H9 (cell line): ENCODE data around the gene ATRX. TPM values are rescaled to one million over a fixed set of nuclear protein-coding genes. Genes with fewer than 3 reads are reported as not detected.
A peak's percentile ranks its signal among the peaks of the same experiment; 100 is the strongest.

Experiments used
- DNase-seq: peaks from one replicate; pipeline ENCODE4 v3.0.0-alpha.2; 2017
- H2AFZ ChIP-seq: one replicate; pipeline ENCODE4 v1.6.1; 2013; ENCODE audit warnings: mild to moderate bottlenecking, low read length, control low read depth, moderate library complexity
- H2AK5ac ChIP-seq: 2 replicates; pipeline ENCODE4 v1.6.1; 2013; ENCODE audit warnings: low read length, control low read depth, mixed read lengths; ENCODE audit not compliant: insufficient read length
- H2BK120ac ChIP-seq: one replicate; pipeline ENCODE4 v1.6.1; 2013; ENCODE audit warnings: low read depth, mild to moderate bottlenecking, low read length, control low read depth, inconsistent platforms; ENCODE audit not compliant: poor library complexity, severe bottlenecking
- H2BK12ac ChIP-seq: 2 replicates; pipeline ENCODE4 v1.6.1; 2013; ENCODE audit warnings: low read length, control low read depth, mixed read lengths, low read depth; ENCODE audit not compliant: insufficient read length
- H2BK15ac ChIP-seq: 2 replicates; pipeline ENCODE4 v1.6.1; 2013; ENCODE audit warnings: low read depth, low read length, control low read depth
- H2BK20ac ChIP-seq: one replicate; pipeline ENCODE4 v1.6.1; 2013; ENCODE audit warnings: low read depth, mild to moderate bottlenecking, low read length, control low read depth, inconsistent platforms; ENCODE audit not compliant: poor library complexity, severe bottlenecking
- H2BK5ac ChIP-seq: 2 replicates; pipeline ENCODE4 v1.6.1; 2013; ENCODE audit warnings: low read length, control low read depth, mixed read lengths; ENCODE audit not compliant: insufficient read length
- H3K14ac ChIP-seq: 2 replicates; pipeline ENCODE4 v1.6.1; 2013; ENCODE audit warnings: low read length, control low read depth; ENCODE audit not compliant: insufficient read depth
- H3K18ac ChIP-seq: 2 replicates; pipeline ENCODE4 v1.6.1; 2013; ENCODE audit warnings: low read depth, mild to moderate bottlenecking, mixed read lengths, low read length, control low read depth; ENCODE audit not compliant: insufficient read length
- H3K23ac ChIP-seq: 2 replicates; pipeline ENCODE4 v1.6.1; 2013; ENCODE audit warnings: low read length, control low read depth, mixed read lengths, low read depth; ENCODE audit not compliant: insufficient read length
- H3K23me2 ChIP-seq: 2 replicates; pipeline ENCODE4 v1.6.1; 2013; ENCODE audit warnings: low read depth, mild to moderate bottlenecking, mixed read lengths, low read length, control low read depth; ENCODE audit not compliant: insufficient read length, poor library complexity, severe bottlenecking
- H3K27ac ChIP-seq: 2 replicates; pipeline ENCODE4 v1.5.1; 2013; ENCODE audit warnings: low read length, control low read depth, mixed read lengths, low read depth; ENCODE audit not compliant: insufficient read length
- H3K27me3 ChIP-seq: 2 replicates; pipeline ENCODE4 v1.6.1; 2013; ENCODE audit warnings: low read length, control low read depth, inconsistent platforms; ENCODE audit not compliant: insufficient read depth
- H3K4ac ChIP-seq: 2 replicates; pipeline ENCODE4 v1.6.1; 2013; ENCODE audit warnings: low read depth, mild to moderate bottlenecking, control low read depth, inconsistent platforms, low read length, moderate library complexity
- H3K4me1 ChIP-seq: 2 replicates; pipeline ENCODE4 v1.6.1; 2013; ENCODE audit warnings: low read length, control low read depth, inconsistent platforms; ENCODE audit not compliant: insufficient read depth
- H3K4me2 ChIP-seq: 2 replicates; pipeline ENCODE4 v1.6.1; 2013; ENCODE audit warnings: low read length, control low read depth, mixed read lengths; ENCODE audit not compliant: insufficient read length, insufficient read depth
- H3K56ac ChIP-seq: 2 replicates; pipeline ENCODE4 v1.6.1; 2013; ENCODE audit warnings: low read depth, mild to moderate bottlenecking, mixed read lengths, low read length, control low read depth; ENCODE audit not compliant: insufficient read length
- H3K79me1 ChIP-seq: 2 replicates; pipeline ENCODE4 v1.6.1; 2013; ENCODE audit warnings: low read depth, mild to moderate bottlenecking, moderate library complexity, low read length, control low read depth, inconsistent platforms; ENCODE audit not compliant: insufficient read depth, poor library complexity, severe bottlenecking
- H3K79me2 ChIP-seq: 2 replicates; pipeline ENCODE4 v1.6.1; 2013; ENCODE audit warnings: low read length, control low read depth, inconsistent platforms; ENCODE audit not compliant: insufficient read depth
- H3K9ac ChIP-seq: 2 replicates; pipeline ENCODE4 v1.6.1; 2013; ENCODE audit warnings: low read length, control low read depth, mixed read lengths; ENCODE audit not compliant: insufficient read length; ENCODE audit errors: extremely low read depth
- H3K9me3 ChIP-seq: one replicate; pipeline ENCODE4 v1.6.1; 2013; ENCODE audit warnings: low read depth, low read length, inconsistent platforms; ENCODE audit not compliant: control insufficient read depth
- H3T11ph ChIP-seq: one replicate; pipeline ENCODE4 v1.6.1; 2013; ENCODE audit warnings: mild to moderate bottlenecking, low read length, control low read depth, inconsistent platforms
- H4K20me1 ChIP-seq: one replicate; pipeline ENCODE4 v1.6.1; 2013; ENCODE audit not compliant: control insufficient read depth, insufficient read length, insufficient read depth
- H4K5ac ChIP-seq: 2 replicates; pipeline ENCODE4 v1.6.1; 2013; ENCODE audit warnings: low read depth, mild to moderate bottlenecking, mixed read lengths, low read length, control low read depth; ENCODE audit not compliant: insufficient read length
- H4K8ac ChIP-seq: replicated peaks from 2 replicates; pipeline ENCODE4 v1.6.1; 2013; ENCODE audit warnings: low read length, control low read depth, mixed read lengths, low read depth; ENCODE audit not compliant: insufficient read length
- H4K91ac ChIP-seq: 2 replicates; pipeline ENCODE4 v1.6.1; 2013; ENCODE audit warnings: low read depth, mild to moderate bottlenecking, moderate library complexity, mixed read lengths, low read length, control low read depth; ENCODE audit not compliant: insufficient read length
- H3K27ac Mint-ChIP-seq, 3 experiments: 2 replicates in 2 of 3; 3 replicates in 1 of 3; pipeline ENCODE4 v1.8.0; 2020 to 2021; ENCODE audit warnings: mixed read lengths in 3 of 3, mild to moderate bottlenecking in 1 of 3, moderate library complexity in 1 of 3
- H3K27me3 Mint-ChIP-seq: 2 replicates; pipeline ENCODE4 v1.8.0; 2021; ENCODE audit warnings: low read depth, mild to moderate bottlenecking, moderate library complexity, mixed read lengths
- H3K36me3 Mint-ChIP-seq, 3 experiments: 2 replicates in 2 of 3; 3 replicates in 1 of 3; pipeline ENCODE4 v1.8.0; 2020 to 2021; ENCODE audit warnings: low read depth in 3 of 3, mixed read lengths in 3 of 3; ENCODE audit not compliant: insufficient read depth in 1 of 3
- H3K4me1 Mint-ChIP-seq, 2 experiments: 2 replicates each; pipeline ENCODE4 v1.8.0; 2020; ENCODE audit warnings: mixed read lengths in 2 of 2
- H3K4me3 Mint-ChIP-seq, 2 experiments: 2 replicates in 1 of 2; 3 replicates in 1 of 2; pipeline ENCODE4 v1.8.0; 2020 to 2021; ENCODE audit warnings: mild to moderate bottlenecking in 2 of 2, mixed read lengths in 2 of 2, moderate library complexity in 1 of 2
- H3K9me3 Mint-ChIP-seq, 2 experiments: 2 replicates in 1 of 2; 3 replicates in 1 of 2; pipeline ENCODE4 v1.8.0; 2020; ENCODE audit warnings: mild to moderate bottlenecking in 2 of 2, mixed read lengths in 2 of 2, moderate library complexity in 1 of 2
- WGBS: extraction: QIAGEN DNeasy Blood & Tissue Kit; methylation state at CpG from one replicate; pipeline ENCODE4 v1.1.7; 2013; ENCODE audit warnings: missing lambda C conversion rate, low lambda C conversion rate, mixed read lengths; ENCODE audit not compliant: insufficient read length; ENCODE audit errors: extremely low coverage; 5-methylcytosine and 5-hydroxymethylcytosine counted together
- total RNA-seq: library from RNA; stranded (reverse); gene quantifications from 2 replicates; pipeline ENCODE4 v1.2.1, GENCODE V29; 2021
- TF ChIP-seq, protein P1 (sequence below): fragments of 200-600 bp; sonication (generic); conservative IDR thresholded peaks from 3 replicates; pipeline ENCODE4 v1.8.0; 2021; ENCODE audit warnings: antibody characterized with exemption, mild to moderate bottlenecking

Gene ATRX
- total RNA-seq, 1 experiment from 2014 or later, result 76.0 TPM

DNA sequence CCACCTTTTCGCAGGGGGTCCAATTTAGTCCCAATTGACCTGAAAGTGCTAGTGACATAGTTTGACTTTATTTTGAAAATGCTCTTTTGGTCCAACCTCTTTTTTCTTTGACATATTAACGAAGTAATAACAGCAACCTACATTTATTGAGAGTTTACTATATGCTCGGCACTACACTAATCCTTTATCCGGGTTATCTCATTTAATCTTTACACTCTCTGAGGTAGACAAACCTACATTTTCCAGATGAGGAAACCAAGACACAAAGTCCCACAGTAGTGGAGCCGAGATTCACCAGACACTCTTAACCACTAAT, 307 bp upstream of the ATRX start:
- no peak overlapping the region for H2AFZ ChIP-seq
- H3K9me3 ChIP-seq, result peaks cover 19% of the 10 kb centered on the region
- no peak overlapping the region for H2BK12ac ChIP-seq
- H2BK120ac ChIP-seq, result no peak overlapping the region
- H3K23me2 ChIP-seq, result no peaks in the 10 kb centered on the region
- Mint-ChIP-seq H3K36me3 (peaks cover 4 to 7% (median 5%) of the 10 kb centered on the region in 3 experiments; a peak in 4 of 7 replicates), H3K9me3 (peaks cover 49 to 52% of the 10 kb centered on the region in 2 experiments), H3K27ac (peak overlapping the region in 2 of 3 experiments; percentile 82 to 93; a peak in 4 of 7 replicates), H3K4me1 (peaks cover 11 to 18% of the 10 kb centered on the region in 2 experiments), H3K27me3 (no peaks in the 10 kb centered on the region), H3K4me3 (peak overlapping the region; percentile 96 to 99)
- no peaks in the 10 kb centered on the region for H3K79me1 ChIP-seq
- H3K23ac ChIP-seq, result no peak overlapping the region
- peaks cover 24% of the 10 kb centered on the region; the same call in 1 of the 2 replicates for H3K79me2 ChIP-seq
- no peak overlapping the region for H3K4ac ChIP-seq
- H4K91ac ChIP-seq, result no peak overlapping the region
- H3K4me1 ChIP-seq, result 0 out of 2 replicates have a peak, but pooled peaks cover 2% of the 10 kb centered on the region
- H3K9ac ChIP-seq, result no peak overlapping the region
- no peak for DNase-seq
- no peak overlapping the region for H3T11ph ChIP-seq
- no peak overlapping the region for H2AK5ac ChIP-seq
- TF ChIP-seq, protein P1, sequence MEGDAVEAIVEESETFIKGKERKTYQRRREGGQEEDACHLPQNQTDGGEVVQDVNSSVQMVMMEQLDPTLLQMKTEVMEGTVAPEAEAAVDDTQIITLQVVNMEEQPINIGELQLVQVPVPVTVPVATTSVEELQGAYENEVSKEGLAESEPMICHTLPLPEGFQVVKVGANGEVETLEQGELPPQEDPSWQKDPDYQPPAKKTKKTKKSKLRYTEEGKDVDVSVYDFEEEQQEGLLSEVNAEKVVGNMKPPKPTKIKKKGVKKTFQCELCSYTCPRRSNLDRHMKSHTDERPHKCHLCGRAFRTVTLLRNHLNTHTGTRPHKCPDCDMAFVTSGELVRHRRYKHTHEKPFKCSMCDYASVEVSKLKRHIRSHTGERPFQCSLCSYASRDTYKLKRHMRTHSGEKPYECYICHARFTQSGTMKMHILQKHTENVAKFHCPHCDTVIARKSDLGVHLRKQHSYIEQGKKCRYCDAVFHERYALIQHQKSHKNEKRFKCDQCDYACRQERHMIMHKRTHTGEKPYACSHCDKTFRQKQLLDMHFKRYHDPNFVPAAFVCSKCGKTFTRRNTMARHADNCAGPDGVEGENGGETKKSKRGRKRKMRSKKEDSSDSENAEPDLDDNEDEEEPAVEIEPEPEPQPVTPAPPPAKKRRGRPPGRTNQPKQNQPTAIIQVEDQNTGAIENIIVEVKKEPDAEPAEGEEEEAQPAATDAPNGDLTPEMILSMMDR, result no peak
- H3K18ac ChIP-seq, result no peak overlapping the region
- no peak overlapping the region for H2BK20ac ChIP-seq
- H2BK5ac ChIP-seq, result no peak overlapping the region
- H4K8ac ChIP-seq, result no peak overlapping the region
- H4K5ac ChIP-seq, result no peak overlapping the region
- H2BK15ac ChIP-seq, result no peak overlapping the region
- no peak overlapping the region for H3K27ac ChIP-seq
- H3K4me2 ChIP-seq, result no peak overlapping the region
- H3K14ac ChIP-seq, result no peak overlapping the region
- no peak overlapping the region for H3K56ac ChIP-seq
- no CpG with 5 or more reads among the region's 5 CpGs for WGBS
- no peaks in the 10 kb centered on the region for H4K20me1 ChIP-seq
- H3K27me3 ChIP-seq, result no peaks in the 10 kb centered on the region
